GM12878 (cell line): Measurements from ENCODE around the gene UBE2QL1. TPM values are rescaled to one million over a fixed set of nuclear protein-coding genes. Genes with fewer than 3 reads are reported as not detected.

ENCODE experiments used
- ATAC-seq: fragments of 200-7000 bp; cut with Tn5 transposase; 3 replicates; pipeline ENCODE4 v1.9.1; 2020; ENCODE audit warnings: mild to moderate bottlenecking, moderate library complexity
- BruUV-seq: library from RNA; stranded (reverse); fragments of 400-500 nt; replicated peaks from 2 replicates; lab custom pipeline; 2021; lab: Mats Ljungman, UMichigan
- CTCF ChIA-PET: fragments of 300-600 bp; sonication (Branson Sonifier 250); formaldehyde crosslinking; extraction: SDS; loops from one replicate; lab custom pipeline; 2021; ENCODE audit warnings: inconsistent platforms; lab: Yijun Ruan, JAX
- POLR2A ChIA-PET: fragments of 350-600 bp; formaldehyde crosslinking; extraction: SDS; loops from one replicate; lab custom pipeline; 2021; ENCODE audit warnings: inconsistent platforms; lab: Charles Lee
- RAD21 ChIA-PET: fragments of 300-600 bp; sonication (Branson Sonifier 250); formaldehyde crosslinking; loops from one replicate; lab custom pipeline; 2023; ENCODE audit warnings: antibody characterized with exemption; ENCODE audit not compliant: unreplicated experiment; lab: Charles Lee
- SMC1A ChIA-PET: fragments of 300-600 bp; sonication (Branson Sonifier 250); formaldehyde crosslinking; loops from one replicate; lab custom pipeline; 2023; ENCODE audit not compliant: unreplicated experiment, uncharacterized antibody; lab: Charles Lee
- DNase-seq: peaks from one replicate; pipeline ENCODE4 v3.0.0-alpha.2; 2011; ENCODE audit warnings: low read depth, low spot score
- FAIRE-seq: peaks from 3 replicates; lab custom pipeline; 2011; peaks lifted over from hg19 to GRCh38; lab: Jason Lieb, UNC
- H2AFZ ChIP-seq: 2 replicates; pipeline ENCODE4 v1.6.0; 2011; ENCODE audit warnings: low read depth, low read length, control low read depth; ENCODE audit not compliant: control insufficient read depth
- H3K27ac ChIP-seq: 2 replicates; pipeline ENCODE4 v1.5.1; 2011; ENCODE audit warnings: control low read depth; ENCODE audit not compliant: control insufficient read depth, insufficient read depth
- H3K27me3 ChIP-seq, 2 experiments: replicated peaks in 1 of 2; 2 replicates each; pipeline versions ENCODE4 v1.6.0 to v1.6.1; 2011; ENCODE audit warnings: low read length in 1 of 2; ENCODE audit not compliant: control insufficient read depth in 2 of 2, insufficient read depth in 2 of 2
- H3K36me3 ChIP-seq, 2 experiments: 2 replicates each; pipeline ENCODE4 v1.5.1; 2011; ENCODE audit warnings: low read length in 1 of 2; ENCODE audit not compliant: control insufficient read depth in 2 of 2, insufficient read depth in 2 of 2
- H3K4me1 ChIP-seq: 2 replicates; pipeline ENCODE4 v1.6.1; 2011; ENCODE audit warnings: mild to moderate bottlenecking, low read length, moderate library complexity, mixed read lengths; ENCODE audit not compliant: control insufficient read depth, insufficient read depth
- H3K4me2 ChIP-seq: 2 replicates; pipeline ENCODE4 v1.6.0; 2011; ENCODE audit warnings: control low read depth; ENCODE audit not compliant: control insufficient read depth, insufficient read depth
- H3K4me3 ChIP-seq: fragments of 200-600 bp; sonication (generic); 2 replicates; pipeline ENCODE4 v1.5.1; 2016
- H3K79me2 ChIP-seq: 2 replicates; pipeline ENCODE4 v1.6.0; 2011; ENCODE audit warnings: low read length; ENCODE audit not compliant: control insufficient read depth, insufficient read depth
- H3K9ac ChIP-seq: 2 replicates; pipeline ENCODE4 v1.8.0; 2011; ENCODE audit warnings: low read length, control low read depth, mixed read lengths; ENCODE audit not compliant: control insufficient read depth, insufficient read depth
- H3K9me3 ChIP-seq: replicated peaks from 3 replicates; pipeline ENCODE4 v1.5.1; 2011; ENCODE audit warnings: mild to moderate bottlenecking, low read length; ENCODE audit not compliant: control insufficient read depth, insufficient read depth
- H4K20me1 ChIP-seq: 2 replicates; pipeline ENCODE4 v1.6.0; 2011; ENCODE audit not compliant: control insufficient read depth, insufficient read depth
- CHD2 ChIP-seq: IDR thresholded peaks from 2 replicates; pipeline ENCODE4 v1.6.1; 2011; ENCODE audit warnings: low read depth, low read length, improper control_type of control experiment, borderline replicate concordance
- DPF2 ChIP-seq: fragments of 450-650 bp; IDR thresholded peaks from 2 replicates; pipeline ENCODE4 v1.6.1; 2017; ENCODE audit warnings: mild to moderate bottlenecking
- ETV6 ChIP-seq, 2 experiments: fragments of 450-650 bp in 1 of 2; IDR thresholded peaks in 1 of 2; conservative IDR thresholded peaks in 1 of 2; 2 replicates each; pipeline ENCODE4 v1.6.1; 2014; ENCODE audit warnings: antibody characterized with exemption in 1 of 2, borderline replicate concordance in 1 of 2, low read depth in 1 of 2, mild to moderate bottlenecking in 1 of 2, moderate library complexity in 1 of 2
- EZH2 ChIP-seq: IDR thresholded peaks from 2 replicates; pipeline ENCODE4 v1.6.1; 2012; ENCODE audit warnings: low read depth, mild to moderate bottlenecking, control low read depth, inconsistent platforms, low read length, borderline replicate concordance; ENCODE audit not compliant: control insufficient read depth
- IKZF2 ChIP-seq, 2 experiments: fragments of 450-650 bp; IDR thresholded peaks; 2 replicates each; pipeline ENCODE4 v1.6.1; 2017; ENCODE audit warnings: mild to moderate bottlenecking in 2 of 2, moderate library complexity in 2 of 2
- IRF4 ChIP-seq: IDR thresholded peaks from 2 replicates; pipeline ENCODE4 v1.6.1; 2011; ENCODE audit warnings: low read depth, low read length
- POLR2AphosphoS2 ChIP-seq: IDR thresholded peaks from 2 replicates; pipeline ENCODE4 v1.6.1; 2011; ENCODE audit warnings: low read depth, mild to moderate bottlenecking, low read length, improper control_type of control experiment, moderate library complexity
- REST ChIP-seq: IDR thresholded peaks from 2 replicates; pipeline ENCODE4 v1.6.1; 2012; ENCODE audit warnings: mild to moderate bottlenecking, low read depth, low read length
- SIX5 ChIP-seq: IDR thresholded peaks from 2 replicates; pipeline ENCODE4 v1.6.1; 2011; ENCODE audit warnings: mild to moderate bottlenecking, low read depth, low read length, moderate library complexity; ENCODE audit not compliant: severe bottlenecking
- SMAD1 ChIP-seq: fragments of 450-650 bp; IDR thresholded peaks from 2 replicates; pipeline ENCODE4 v1.6.1; 2018; ENCODE audit warnings: mild to moderate bottlenecking, low read depth; ENCODE audit not compliant: partially characterized antibody
- SREBF1 ChIP-seq: IDR thresholded peaks from 2 replicates; pipeline ENCODE4 v1.6.1; 2012; ENCODE audit warnings: mild to moderate bottlenecking, low read length
- ZNF217 ChIP-seq: fragments of 450-650 bp; IDR thresholded peaks from 2 replicates; pipeline ENCODE4 v1.6.1; 2017; ENCODE audit warnings: antibody characterized with exemption, mild to moderate bottlenecking
- ZNF24 ChIP-seq: fragments of 450-650 bp; IDR thresholded peaks from 2 replicates; pipeline ENCODE4 v1.6.1; 2017; ENCODE audit warnings: antibody characterized with exemption, mild to moderate bottlenecking
- ZNF622 ChIP-seq: fragments of 450-650 bp; IDR thresholded peaks from 2 replicates; pipeline ENCODE4 v1.6.1; 2017; ENCODE audit warnings: mild to moderate bottlenecking, inconsistent platforms
- WGBS: methylation state at CpG from one replicate; pipeline ENCODE4 v1.1.6; 2016; ENCODE audit warnings: low lambda C conversion rate; ENCODE audit not compliant: insufficient replicate concordance, insufficient coverage; ENCODE audit errors: missing lambda C conversion rate; 5-methylcytosine and 5-hydroxymethylcytosine counted together
- in situ Hi-C: fragments of 300-500 bp; cut with MboI; formaldehyde crosslinking; loops from 9 replicates; pipeline ENCODE4 v1.14.3; 2018; ENCODE audit warnings: mixed read lengths
- intact Hi-C: fragments of 100-400 bp; cut with micrococcal nuclease; formaldehyde crosslinking; loops from one replicate; pipeline ENCODE4 v1.14.2; 2022; ENCODE audit not compliant: unreplicated experiment
- polyA plus RNA-seq, 11 experiments: library from polyadenylated mRNA; depleted of rRNA in 4 of 11; unstranded in 6 of 11; stranded (reverse) in 5 of 11; fragments of >200 nt; fragmentation: Nextera tagmentation in 4 of 11; fragmentation: Illumina TruSeq in 1 of 11; extraction: Ambion mirVana in 4 of 11; extraction: Trizol in 1 of 11; gene quantifications; 1 replicate in 1 of 11; 2 replicates in 10 of 11; pipeline versions ENCODE4 v1.2.1 to v1.2.3, GENCODE V29; 2011 to 2016; ENCODE audit warnings: inconsistent platforms in 2 of 11, missing spikeins in 2 of 11, low read depth in 1 of 11
- total RNA-seq, 4 experiments: library from RNA; depleted of rRNA in 3 of 4; stranded (reverse); fragments of >200 nt in 3 of 4; fragmentation: Illumina TruSeq in 1 of 4; extraction: Trizol in 1 of 4; gene quantifications; 2 replicates each; pipeline versions ENCODE4 v1.2.1 to v1.2.3, GENCODE V29; 2013 to 2021
- TF ChIP-seq, protein P1 (sequence below): fragments of 450-650 bp; IDR thresholded peaks from 2 replicates; pipeline ENCODE4 v1.6.1; 2017; ENCODE audit warnings: antibody characterized with exemption, mild to moderate bottlenecking, moderate library complexity

Gene UBE2QL1
- total and polyA plus RNA-seq, 10 of the 15 experiments (the other 5 are each of a cell fraction or from before 2014, with no cell fraction given), result 0.03 to 0.62 (median 0.04) TPM; not detected in 6

DNA sequence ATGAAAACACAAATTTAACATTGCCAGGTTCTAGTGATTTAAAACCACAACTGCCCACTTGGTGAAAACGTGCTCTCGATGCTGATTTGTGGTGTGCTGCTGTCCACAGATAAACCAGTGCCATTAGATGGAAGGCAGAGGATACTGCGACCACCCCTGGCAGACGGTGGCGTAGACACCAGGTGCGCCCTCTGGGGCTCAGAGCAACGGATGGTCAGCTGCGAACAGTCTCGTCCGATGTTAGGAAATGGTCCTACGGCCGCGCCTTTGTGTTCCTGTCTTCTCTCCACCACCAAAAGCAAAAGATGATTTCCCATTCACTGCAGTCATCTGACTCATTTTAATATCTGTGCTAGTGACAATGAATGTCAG lies 43.2 kb downstream of the UBE2QL1 start:
- no peaks in the 10 kb centered on the region for H3K27me3 ChIP-seq
- no peaks in the 10 kb centered on the region for H3K36me3 ChIP-seq
- H3K4me3 ChIP-seq, result no peak overlapping the region
- 73% methylated on average over 13 of the region's 13 CpGs for WGBS
- H3K79me2 ChIP-seq, result no peaks in the 10 kb centered on the region
- no TSS peak for BruUV-seq
- no peaks in the 10 kb centered on the region for H4K20me1 ChIP-seq
- peaks cover 50% of the 10 kb centered on the region for H3K4me1 ChIP-seq
- no peak for FAIRE-seq
- no peak for ATAC-seq
- H3K9me3 ChIP-seq, result no peaks in the 10 kb centered on the region; the same call in 2 of the 3 replicates
- ChIA-PET POLR2A (no interaction called here), RAD21 (no interaction called here), SMC1A (no interaction called here), CTCF (no interaction called here)
- TF ChIP-seq, protein P1, sequence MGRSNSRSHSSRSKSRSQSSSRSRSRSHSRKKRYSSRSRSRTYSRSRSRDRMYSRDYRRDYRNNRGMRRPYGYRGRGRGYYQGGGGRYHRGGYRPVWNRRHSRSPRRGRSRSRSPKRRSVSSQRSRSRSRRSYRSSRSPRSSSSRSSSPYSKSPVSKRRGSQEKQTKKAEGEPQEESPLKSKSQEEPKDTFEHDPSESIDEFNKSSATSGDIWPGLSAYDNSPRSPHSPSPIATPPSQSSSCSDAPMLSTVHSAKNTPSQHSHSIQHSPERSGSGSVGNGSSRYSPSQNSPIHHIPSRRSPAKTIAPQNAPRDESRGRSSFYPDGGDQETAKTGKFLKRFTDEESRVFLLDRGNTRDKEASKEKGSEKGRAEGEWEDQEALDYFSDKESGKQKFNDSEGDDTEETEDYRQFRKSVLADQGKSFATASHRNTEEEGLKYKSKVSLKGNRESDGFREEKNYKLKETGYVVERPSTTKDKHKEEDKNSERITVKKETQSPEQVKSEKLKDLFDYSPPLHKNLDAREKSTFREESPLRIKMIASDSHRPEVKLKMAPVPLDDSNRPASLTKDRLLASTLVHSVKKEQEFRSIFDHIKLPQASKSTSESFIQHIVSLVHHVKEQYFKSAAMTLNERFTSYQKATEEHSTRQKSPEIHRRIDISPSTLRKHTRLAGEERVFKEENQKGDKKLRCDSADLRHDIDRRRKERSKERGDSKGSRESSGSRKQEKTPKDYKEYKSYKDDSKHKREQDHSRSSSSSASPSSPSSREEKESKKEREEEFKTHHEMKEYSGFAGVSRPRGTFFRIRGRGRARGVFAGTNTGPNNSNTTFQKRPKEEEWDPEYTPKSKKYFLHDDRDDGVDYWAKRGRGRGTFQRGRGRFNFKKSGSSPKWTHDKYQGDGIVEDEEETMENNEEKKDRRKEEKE, result no peak
- TF ChIP-seq SMAD1, result no peak
- no peak for TF ChIP-seq IKZF2 (IDR thresholded peaks at IDR 0.05)
- no peak for TF ChIP-seq SREBF1
- no peak for TF ChIP-seq IRF4
- TF ChIP-seq ETV6 (conservative IDR thresholded peaks at IDR 0.05 in 1 of 2, IDR thresholded peaks at IDR 0.05 in 1 of 2; ENCODE audit: borderline replicate concordance in 1 of 2, low read depth in 1 of 2), result no peak
- TF ChIP-seq CHD2, result no peak
- no peak for TF ChIP-seq SIX5
- TF ChIP-seq ZNF217, result no peak
- TF ChIP-seq ZNF24, result no peak
- no peak for TF ChIP-seq POLR2AphosphoS2
- TF ChIP-seq REST, result no peak
- no peak for TF ChIP-seq EZH2
- no peak for TF ChIP-seq ZNF622
- no peak for TF ChIP-seq DPF2
- H3K4me2 ChIP-seq, result no peak overlapping the region
- H3K27ac ChIP-seq, result no peak overlapping the region
- in situ Hi-C loops (no loop called here), intact Hi-C loops (no loop called here)
- no peak overlapping the region for H3K9ac ChIP-seq
- DNase-seq, result no peak
- H2AFZ ChIP-seq, result no peak overlapping the region
